Rectal smooth muscle tissue (tissue), 1 donor: ENCODE measurements around the gene NPAS3.

ENCODE experiments used
- H3K27ac ChIP-seq: one replicate; pipeline ENCODE4 v1.7.0; 2013; ENCODE audit warnings: low read depth, low read length, inconsistent platforms
- H3K27me3 ChIP-seq: one replicate; pipeline ENCODE4 v1.7.0; 2013; ENCODE audit warnings: low read length; ENCODE audit not compliant: control insufficient read depth, insufficient read depth
- H3K36me3 ChIP-seq: one replicate; pipeline ENCODE4 v1.7.0; 2013; ENCODE audit warnings: low read length; ENCODE audit not compliant: control insufficient read depth, insufficient read depth
- H3K4me1 ChIP-seq: one replicate; pipeline ENCODE4 v1.7.0; 2013; ENCODE audit warnings: low read length; ENCODE audit not compliant: control insufficient read depth, insufficient read depth
- H3K4me3 ChIP-seq: one replicate; pipeline ENCODE4 v1.7.0; 2013; ENCODE audit warnings: low read length
- H3K9ac ChIP-seq: one replicate; pipeline ENCODE4 v1.7.0; 2013; ENCODE audit warnings: low read length

Gene NPAS3

DNA sequence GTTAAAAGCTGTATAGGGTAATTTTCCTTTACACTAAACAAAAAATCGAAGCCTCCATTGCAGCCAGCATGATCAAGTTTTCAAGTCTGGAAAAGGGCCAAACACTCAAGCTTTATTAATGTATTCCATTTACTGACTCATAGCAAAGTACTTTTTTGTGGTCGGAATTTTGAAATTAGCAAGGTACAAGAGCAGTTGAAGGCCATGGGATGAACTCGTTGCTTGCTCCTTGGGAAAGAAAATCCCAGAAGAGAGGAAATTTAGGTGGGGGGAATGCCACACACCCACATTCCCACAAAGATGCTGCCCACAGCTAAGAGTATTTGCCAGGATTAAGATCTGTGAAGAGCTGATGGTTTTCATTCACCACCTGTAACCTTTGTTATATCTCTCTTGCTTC lies 678.5 kb downstream of the NPAS3 start:
- H3K27ac ChIP-seq: no peak overlapping the region
- H3K9ac ChIP-seq: no peak overlapping the region
- no peak overlapping the region for H3K4me3 ChIP-seq
- no peaks in the 10 kb centered on the region for H3K36me3 ChIP-seq
- no peaks in the 10 kb centered on the region for H3K4me1 ChIP-seq
- H3K27me3 ChIP-seq: no peaks in the 10 kb centered on the region

DNA sequence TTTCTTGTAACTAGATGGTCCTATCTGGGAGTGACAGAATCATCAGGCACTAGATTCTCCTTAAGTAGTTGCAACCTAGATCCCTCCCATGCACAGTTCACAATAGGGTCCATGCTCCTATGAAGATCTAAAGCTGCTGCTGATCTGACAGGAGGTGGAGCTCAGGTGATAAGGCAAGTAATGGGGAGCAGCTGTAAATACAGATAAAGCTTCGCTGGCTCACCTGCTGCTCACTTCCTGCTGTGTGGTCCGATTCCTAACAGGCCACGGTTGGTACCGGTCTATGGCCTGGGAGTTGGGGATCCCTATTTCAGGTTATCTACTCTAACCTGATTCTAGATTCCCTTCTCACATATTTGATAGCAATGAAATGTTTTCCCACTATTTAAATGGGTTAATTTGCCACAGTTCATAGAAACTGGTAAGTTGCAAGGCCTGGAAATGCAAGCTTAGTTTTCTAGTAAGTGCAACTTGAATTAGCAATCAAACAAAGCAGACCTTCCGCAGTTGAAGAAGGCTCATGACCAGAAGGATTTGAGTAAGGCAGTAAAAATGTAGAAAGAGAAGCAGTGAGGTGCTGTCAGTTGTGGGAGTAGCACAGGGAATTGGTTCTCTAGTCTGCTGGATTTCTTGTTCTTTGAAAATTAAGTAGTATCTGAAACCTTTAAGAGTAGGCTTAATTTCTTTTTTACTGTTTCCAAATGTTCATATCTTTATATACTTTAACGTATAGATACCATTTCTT lies 679.9 kb downstream of the NPAS3 start:
- Histone ChIP-seq H3K27ac (no peak overlapping the region), H3K4me3 (no peak overlapping the region), H3K27me3 (no peaks in the 10 kb centered on the region), H3K9ac (no peak overlapping the region), H3K4me1 (no peaks in the 10 kb centered on the region), H3K36me3 (no peaks in the 10 kb centered on the region)

DNA sequence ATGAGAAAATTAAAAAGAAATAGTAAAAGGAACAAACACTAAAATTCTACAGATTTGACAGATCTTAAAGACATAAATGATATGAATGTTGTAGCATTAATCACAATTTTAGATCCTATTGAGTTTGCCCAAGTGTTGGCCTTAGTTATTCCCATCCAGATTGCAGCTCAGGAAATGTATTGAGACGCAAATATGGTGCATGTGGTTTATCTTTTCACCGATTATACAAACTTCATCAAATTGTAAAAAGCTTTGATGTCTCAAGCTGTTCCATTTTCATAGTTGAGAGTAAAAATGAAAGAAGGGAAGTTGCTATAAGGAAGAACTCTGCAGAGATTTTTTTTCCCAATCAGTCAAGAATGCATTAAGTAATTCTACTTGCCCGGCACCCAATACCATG lies 683.8 kb downstream of the NPAS3 start:
- Histone ChIP-seq H3K4me3 (no peak overlapping the region), H3K27ac (no peak overlapping the region), H3K9ac (no peak overlapping the region), H3K27me3 (no peaks in the 10 kb centered on the region), H3K36me3 (no peaks in the 10 kb centered on the region), H3K4me1 (no peaks in the 10 kb centered on the region)

DNA sequence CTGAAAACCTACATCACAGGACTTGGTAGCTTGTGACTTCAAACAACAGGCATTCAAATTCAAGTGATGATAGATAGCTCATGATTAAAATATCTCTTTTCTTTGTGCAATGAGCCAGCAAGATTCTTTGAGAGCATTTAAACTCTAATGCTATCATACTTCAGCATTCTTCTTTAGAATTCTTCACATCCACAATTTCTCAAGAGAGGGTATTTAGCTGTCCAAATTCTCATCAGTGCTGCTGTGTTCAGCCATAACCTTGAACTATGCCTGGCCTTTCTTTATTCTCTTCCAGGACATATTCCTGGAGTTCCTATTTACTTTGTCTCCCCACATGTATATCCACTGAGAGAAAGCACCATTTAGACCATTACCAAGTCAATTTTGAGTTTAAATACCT lies 691.1 kb downstream of the NPAS3 start:
- no peak overlapping the region for H3K27ac ChIP-seq
- H3K36me3 ChIP-seq: no peaks in the 10 kb centered on the region
- no peak overlapping the region for H3K9ac ChIP-seq
- H3K4me3 ChIP-seq: no peak overlapping the region
- no peaks in the 10 kb centered on the region for H3K27me3 ChIP-seq
- H3K4me1 ChIP-seq: no peaks in the 10 kb centered on the region

DNA sequence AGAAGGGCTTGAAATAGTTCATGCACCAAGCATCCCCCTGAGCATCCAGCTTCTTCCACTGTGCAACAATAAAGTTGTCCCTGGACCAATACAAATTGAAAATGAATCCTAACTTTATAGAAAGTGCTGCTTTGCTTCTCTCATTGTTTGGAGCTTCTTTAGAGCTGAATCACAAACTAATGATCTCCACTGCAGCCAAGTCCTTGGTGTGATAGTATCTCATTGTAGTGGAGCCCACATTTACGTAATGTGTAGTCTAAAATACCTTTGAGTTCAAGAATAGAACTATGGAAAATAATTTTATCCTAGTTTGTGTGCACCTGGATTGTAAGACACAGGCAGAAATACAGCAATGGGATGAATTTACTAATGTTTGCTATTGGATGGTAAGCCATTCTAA lies 692.3 kb downstream of the NPAS3 start:
- Histone ChIP-seq H3K4me1 (no peaks in the 10 kb centered on the region), H3K9ac (no peak overlapping the region), H3K36me3 (no peaks in the 10 kb centered on the region), H3K27ac (no peak overlapping the region), H3K27me3 (no peaks in the 10 kb centered on the region), H3K4me3 (no peak overlapping the region)

DNA sequence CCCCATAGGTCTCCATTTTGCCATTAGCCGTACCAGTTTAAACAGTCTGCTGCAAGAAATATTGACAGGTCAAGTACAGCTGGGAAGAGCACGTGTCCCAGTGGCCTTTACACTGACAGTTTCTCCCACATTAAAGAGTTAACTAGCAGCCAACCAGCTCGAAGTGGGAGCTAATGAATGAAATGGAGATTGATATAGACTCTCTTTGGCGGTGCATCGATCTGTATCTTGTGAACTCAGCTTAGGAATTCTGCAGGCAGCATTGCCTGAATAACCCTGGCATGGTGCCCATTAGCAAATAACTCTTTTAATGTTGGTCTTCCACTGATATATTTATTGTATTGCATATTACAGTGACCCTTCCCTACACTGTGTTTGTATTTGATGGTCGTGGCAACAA lies 692.8 kb downstream of the NPAS3 start:
- Histone ChIP-seq H3K9ac (no peak overlapping the region), H3K4me1 (no peaks in the 10 kb centered on the region), H3K27me3 (no peaks in the 10 kb centered on the region), H3K36me3 (no peaks in the 10 kb centered on the region), H3K4me3 (no peak overlapping the region), H3K27ac (no peak overlapping the region)

DNA sequence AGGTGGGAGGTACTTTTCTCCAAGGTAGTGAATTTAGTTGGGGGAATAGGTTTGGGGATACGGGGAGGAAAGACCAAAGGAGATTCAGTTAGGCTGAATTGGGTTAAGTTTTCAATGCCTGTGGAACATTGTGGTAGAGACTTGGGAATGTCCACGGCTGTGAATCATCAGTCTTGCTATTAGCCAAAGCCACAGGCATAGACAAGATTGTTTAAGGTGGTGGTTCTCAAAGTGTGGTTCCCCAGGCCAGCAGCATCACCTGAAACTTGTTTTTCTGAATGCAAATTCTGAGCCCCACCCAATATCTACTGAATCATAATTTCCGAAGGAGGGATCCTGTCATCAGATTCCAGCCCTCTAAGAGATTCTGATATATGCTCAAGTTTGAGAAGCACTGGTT lies 696.0 kb downstream of the NPAS3 start:
- Histone ChIP-seq H3K27ac (no peak overlapping the region), H3K4me1 (no peaks in the 10 kb centered on the region), H3K36me3 (no peaks in the 10 kb centered on the region), H3K4me3 (no peak overlapping the region), H3K9ac (no peak overlapping the region), H3K27me3 (no peaks in the 10 kb centered on the region)

DNA sequence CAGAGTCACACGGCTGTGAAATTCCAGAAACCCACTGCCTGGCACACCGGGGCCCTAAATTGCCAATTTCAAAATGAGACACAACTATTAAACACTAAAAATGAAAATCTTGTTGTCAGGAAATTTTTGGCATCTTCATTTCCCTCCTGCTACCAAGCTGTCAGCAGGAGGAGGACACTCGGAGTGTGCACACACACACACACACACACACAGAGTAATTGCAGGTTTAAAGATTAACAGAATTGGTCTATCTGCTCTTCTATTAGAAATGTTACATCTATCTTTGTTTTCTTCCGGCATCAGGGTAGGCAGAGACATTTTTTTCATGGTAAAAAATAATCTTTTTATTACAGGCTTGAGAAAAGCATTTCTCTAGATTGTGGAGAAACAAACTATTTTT lies 698.0 kb downstream of the NPAS3 start:
- H3K36me3 ChIP-seq: no peaks in the 10 kb centered on the region
- H3K9ac ChIP-seq: no peak overlapping the region
- H3K27ac ChIP-seq: no peak overlapping the region
- H3K4me3 ChIP-seq: no peak overlapping the region
- H3K4me1 ChIP-seq: no peaks in the 10 kb centered on the region
- no peaks in the 10 kb centered on the region for H3K27me3 ChIP-seq

DNA sequence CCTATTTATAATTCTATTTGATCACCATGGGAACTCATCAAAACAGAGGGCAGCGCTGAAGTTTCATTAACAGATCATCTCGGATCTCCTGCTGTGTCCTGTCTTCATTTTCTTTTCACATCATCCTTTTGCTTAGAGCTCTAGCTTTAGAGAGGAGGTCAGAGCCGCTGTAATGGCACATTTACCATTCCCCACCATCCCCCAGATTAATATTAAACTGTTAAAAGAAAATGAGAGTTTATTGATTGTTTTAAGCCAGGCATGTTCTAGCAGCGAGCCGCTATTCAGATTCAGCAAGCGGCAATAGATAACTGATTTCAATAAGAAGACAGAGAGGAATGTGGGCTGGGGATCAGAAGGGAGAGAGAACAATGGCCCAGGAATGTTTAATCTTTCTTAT lies 703.4 kb downstream of the NPAS3 start:
- Histone ChIP-seq H3K4me1 (no peaks in the 10 kb centered on the region), H3K27me3 (no peaks in the 10 kb centered on the region), H3K9ac (no peak overlapping the region), H3K36me3 (no peaks in the 10 kb centered on the region), H3K4me3 (no peak overlapping the region), H3K27ac (no peak overlapping the region)

DNA sequence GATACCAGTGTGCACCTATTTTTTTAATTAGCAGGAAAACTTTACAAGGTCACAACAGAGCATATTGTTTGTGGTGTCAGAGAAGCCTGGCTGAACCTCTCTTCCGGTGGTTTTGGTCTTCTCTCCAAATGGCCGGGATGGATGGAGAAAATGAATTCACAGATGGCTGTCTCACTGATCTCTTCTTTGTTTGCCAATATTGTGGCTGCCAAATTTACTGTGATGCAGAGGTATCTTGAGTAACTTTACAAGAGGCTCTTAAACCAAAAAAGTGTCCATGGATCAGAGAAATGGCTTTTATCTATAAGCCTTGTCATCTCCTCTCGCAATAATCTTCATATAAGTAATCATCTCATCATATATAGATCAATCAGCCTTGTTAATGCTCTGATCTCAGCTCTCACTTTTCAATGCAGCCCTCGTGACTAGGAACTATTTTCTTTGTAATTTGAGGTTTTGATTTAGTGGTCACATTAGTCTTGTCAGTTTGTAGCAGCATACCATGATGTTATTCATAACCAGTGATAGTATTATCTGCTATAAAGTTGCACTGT lies 704.1 kb downstream of the NPAS3 start:
- Histone ChIP-seq H3K9ac (no peak overlapping the region), H3K27me3 (no peaks in the 10 kb centered on the region), H3K4me1 (no peaks in the 10 kb centered on the region), H3K36me3 (no peaks in the 10 kb centered on the region), H3K4me3 (no peak overlapping the region), H3K27ac (no peak overlapping the region)

DNA sequence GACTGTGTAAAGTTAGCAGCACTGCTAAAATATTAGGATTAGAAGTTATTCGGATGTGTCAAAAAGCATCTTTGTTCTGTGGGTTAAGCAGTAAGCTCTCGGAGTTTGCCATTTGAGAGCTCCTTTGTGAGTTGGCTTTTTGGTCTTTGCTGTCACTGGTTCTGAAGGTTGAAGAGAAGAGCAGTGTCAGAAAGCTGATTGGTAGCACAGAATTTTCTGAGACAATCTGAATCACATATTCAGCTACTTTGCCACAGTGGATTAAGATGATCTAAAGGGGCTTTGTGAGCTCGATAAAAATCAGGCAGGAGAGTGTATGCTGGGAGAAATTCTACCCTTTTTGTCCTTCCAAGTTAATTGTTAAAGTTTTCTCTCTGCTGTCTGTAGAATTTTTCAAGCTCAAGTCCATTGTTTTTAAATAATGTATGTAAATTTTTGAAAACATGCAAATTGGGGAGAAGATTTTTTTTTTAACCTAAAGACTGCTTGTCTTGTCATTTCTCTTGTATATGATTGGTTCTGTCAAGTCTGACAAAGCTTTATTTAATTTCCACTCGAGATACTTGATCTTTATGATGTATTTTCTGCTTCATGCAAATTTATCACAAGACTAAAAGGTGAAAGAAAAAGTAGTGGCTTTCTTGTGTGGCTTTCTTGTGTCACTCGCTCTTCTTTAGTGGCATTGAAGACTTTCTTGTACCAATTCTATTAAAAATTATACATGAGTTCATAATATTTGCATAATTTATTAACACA lies 704.9 kb downstream of the NPAS3 start:
- no peaks in the 10 kb centered on the region for H3K27me3 ChIP-seq
- H3K4me3 ChIP-seq: no peak overlapping the region
- no peaks in the 10 kb centered on the region for H3K4me1 ChIP-seq
- H3K9ac ChIP-seq: no peak overlapping the region
- no peak overlapping the region for H3K27ac ChIP-seq
- no peaks in the 10 kb centered on the region for H3K36me3 ChIP-seq

DNA sequence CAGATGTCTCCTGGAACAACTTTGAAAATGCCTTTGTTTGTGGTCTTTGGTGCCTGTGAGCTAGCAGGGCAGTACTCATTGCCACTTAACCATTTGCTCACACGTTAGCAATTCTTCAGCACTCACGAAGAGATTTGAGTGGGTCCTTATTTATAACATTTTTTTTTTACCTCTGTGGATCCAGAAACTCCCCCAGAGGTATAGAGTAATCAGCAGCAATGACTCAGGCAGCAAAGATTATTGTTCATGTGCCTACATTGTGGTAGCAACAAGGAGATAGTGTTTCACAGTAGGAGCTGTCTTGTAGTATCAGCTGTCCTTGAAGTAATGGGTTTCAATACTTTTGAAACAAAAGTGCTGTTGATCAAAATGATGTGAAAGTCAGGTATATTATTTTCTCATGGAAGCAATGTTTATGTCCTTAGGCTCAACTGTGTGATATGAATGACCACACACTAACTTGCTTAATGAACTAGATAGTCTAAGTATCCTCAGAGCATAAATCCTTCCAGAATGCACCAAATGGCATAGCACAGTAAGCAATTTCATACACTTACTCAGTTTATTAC lies 708.1 kb downstream of the NPAS3 start:
- H3K27me3 ChIP-seq: no peaks in the 10 kb centered on the region
- H3K36me3 ChIP-seq: no peaks in the 10 kb centered on the region
- H3K4me3 ChIP-seq: no peak overlapping the region
- H3K4me1 ChIP-seq: no peaks in the 10 kb centered on the region
- H3K9ac ChIP-seq: no peak overlapping the region
- H3K27ac ChIP-seq: no peak overlapping the region
